Posterior cingulate gyrus (tissue), 11 donors: ENCODE data around the gene ARFGAP2.
"Not testable (repeated sequence)": the region's sequence is repeated elsewhere in the genome, so short reads cannot be mapped to it uniquely, and the experiment has no call there.

Experiments used
- DNase-seq, 10 donors: peaks; one replicate each; pipeline versions ENCODE4 v3.0.0 to v3.0.0-alpha.2; 2020 to 2021; ENCODE audit warnings: mixed read lengths in 3 of 10
- intact Hi-C: fragments of 100-400 bp; cut with DNase I; formaldehyde crosslinking; loops from one replicate; pipeline ENCODE4 v1.15.1; 2023

Gene ARFGAP2

GRCh38 chr11:47125083-47125482 is 51.6 kb downstream of the ARFGAP2 start:
- DNase-seq, result no peak
- intact Hi-C loops, result no loop called here

- intact Hi-C loops, result no loop called here
- no peak for DNase-seq
Measured at GRCh38 chr11:47124675-47125074, 52.0 kb downstream of the ARFGAP2 start.

- intact Hi-C loops, result no loop called here
- no peak for DNase-seq
Measured at GRCh38 chr11:47123094-47123493, 53.6 kb downstream of the ARFGAP2 start.

GRCh38 chr11:47121731-47122130 is 54.9 kb downstream of the ARFGAP2 start:
- intact Hi-C loops, result no loop called here
- no peak for DNase-seq

- DNase-seq, result no peak
- intact Hi-C loops, result no loop called here
Measured at GRCh38 chr11:47121056-47121455, 55.6 kb downstream of the ARFGAP2 start.

- peak in 6 of 10 donors; percentile 44 to 90 (median 74) for DNase-seq
- intact Hi-C loops, result not testable (repeated sequence)
Measured at GRCh38 chr11:47118958-47119688, 57.6 kb downstream of the ARFGAP2 start.
